ENCODE results near the gene BLMH.

DNA sequence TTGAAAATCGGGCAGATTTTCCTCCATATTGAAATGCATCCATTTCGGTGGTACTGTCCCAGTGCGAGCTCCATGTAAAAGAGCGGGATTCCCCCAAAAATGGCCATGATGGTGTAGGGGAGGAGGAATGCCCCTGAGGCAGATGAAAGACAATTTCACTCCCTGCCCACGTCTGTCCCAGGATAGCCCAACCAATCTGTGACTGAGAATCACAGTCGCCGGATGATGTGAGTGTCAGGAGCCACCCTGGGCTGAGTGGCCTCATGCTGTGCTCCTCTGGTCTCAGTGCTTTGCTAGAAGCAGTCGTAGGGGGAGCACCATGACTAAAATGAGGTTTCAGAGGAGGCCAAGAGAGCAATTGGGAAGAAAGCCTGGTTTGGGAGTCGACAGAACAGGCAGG is 72.9 kb downstream of the BLMH start:
- TF ChIP-seq POLR2AphosphoS5 (IDR thresholded peaks at IDR 0.05; ENCODE audit: low read depth, low read length) (no peak), TAF1 (IDR thresholded peaks at IDR 0.05; ENCODE audit: borderline replicate concordance, insufficient read depth, low read length) (no peak)
- TF ChIP-seq, protein P1, sequence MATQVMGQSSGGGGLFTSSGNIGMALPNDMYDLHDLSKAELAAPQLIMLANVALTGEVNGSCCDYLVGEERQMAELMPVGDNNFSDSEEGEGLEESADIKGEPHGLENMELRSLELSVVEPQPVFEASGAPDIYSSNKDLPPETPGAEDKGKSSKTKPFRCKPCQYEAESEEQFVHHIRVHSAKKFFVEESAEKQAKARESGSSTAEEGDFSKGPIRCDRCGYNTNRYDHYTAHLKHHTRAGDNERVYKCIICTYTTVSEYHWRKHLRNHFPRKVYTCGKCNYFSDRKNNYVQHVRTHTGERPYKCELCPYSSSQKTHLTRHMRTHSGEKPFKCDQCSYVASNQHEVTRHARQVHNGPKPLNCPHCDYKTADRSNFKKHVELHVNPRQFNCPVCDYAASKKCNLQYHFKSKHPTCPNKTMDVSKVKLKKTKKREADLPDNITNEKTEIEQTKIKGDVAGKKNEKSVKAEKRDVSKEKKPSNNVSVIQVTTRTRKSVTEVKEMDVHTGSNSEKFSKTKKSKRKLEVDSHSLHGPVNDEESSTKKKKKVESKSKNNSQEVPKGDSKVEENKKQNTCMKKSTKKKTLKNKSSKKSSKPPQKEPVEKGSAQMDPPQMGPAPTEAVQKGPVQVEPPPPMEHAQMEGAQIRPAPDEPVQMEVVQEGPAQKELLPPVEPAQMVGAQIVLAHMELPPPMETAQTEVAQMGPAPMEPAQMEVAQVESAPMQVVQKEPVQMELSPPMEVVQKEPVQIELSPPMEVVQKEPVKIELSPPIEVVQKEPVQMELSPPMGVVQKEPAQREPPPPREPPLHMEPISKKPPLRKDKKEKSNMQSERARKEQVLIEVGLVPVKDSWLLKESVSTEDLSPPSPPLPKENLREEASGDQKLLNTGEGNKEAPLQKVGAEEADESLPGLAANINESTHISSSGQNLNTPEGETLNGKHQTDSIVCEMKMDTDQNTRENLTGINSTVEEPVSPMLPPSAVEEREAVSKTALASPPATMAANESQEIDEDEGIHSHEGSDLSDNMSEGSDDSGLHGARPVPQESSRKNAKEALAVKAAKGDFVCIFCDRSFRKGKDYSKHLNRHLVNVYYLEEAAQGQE (IDR thresholded peaks at IDR 0.05; ENCODE audit: insufficient read depth in 1 of 2, low read depth in 2 of 2, low read length in 2 of 2), result no peak

Measured in PFSK-1 (cell line).